Measurements from ENCODE around the gene LUC7L3.

The LUC7L3 gene

DNA sequence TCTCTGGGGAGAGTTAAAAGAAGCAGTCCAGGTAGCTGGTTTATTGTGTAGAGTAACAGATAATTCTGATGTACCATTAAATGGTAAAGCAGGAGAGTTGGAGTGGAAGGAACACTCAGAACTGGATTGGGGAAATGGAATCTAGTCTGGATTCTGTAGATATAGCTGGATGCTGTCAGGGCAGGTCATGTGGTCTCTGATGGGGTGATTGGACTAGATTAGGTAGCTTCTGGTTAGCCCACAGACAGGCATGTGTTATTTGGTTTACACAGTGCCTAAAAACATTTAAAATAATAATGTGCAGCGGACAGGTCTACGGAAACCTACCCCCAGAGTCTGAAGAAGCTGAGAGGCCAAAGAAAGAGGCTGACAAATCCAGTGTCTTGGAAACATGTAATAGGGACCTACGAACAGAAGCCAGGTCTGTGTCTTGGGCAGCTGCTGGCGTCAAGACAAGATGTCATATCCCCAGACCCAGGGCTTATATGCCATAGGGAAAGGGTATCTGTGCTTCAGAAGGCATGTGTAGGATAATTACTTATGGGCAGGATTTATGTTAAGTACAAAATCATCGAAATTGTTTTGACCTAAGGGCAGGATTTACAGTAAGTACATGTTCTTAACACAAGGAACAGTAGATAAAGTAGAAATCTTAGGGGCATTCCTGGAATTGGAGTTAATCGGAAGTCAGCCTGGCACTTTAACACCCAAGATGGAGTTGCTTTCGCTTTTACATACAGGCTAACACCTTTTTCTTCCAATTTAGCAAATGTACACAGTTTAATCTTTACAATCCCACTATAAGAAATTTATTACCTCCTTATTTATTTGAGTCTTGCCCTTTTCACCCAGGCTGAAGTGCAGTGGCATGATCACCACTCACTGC, 12.4 kb downstream of the LUC7L3 start:
- DNase-seq: no peak
- no peaks in the 10 kb centered on the region for H3K9me3 Mint-ChIP-seq
- H3K27me3 Mint-ChIP-seq (ENCODE audit: low read depth, poor library complexity): no peaks in the 10 kb centered on the region
- H3K4me3 Mint-ChIP-seq: no peak overlapping the region
- H3K36me3 Mint-ChIP-seq (ENCODE audit: low read depth): peaks cover 31% of the 10 kb centered on the region
- peak overlapping the region; percentile 37 for H3K27ac Mint-ChIP-seq
- H3K4me1 Mint-ChIP-seq: peaks cover 15% of the 10 kb centered on the region
- TF ChIP-seq, protein P1, sequence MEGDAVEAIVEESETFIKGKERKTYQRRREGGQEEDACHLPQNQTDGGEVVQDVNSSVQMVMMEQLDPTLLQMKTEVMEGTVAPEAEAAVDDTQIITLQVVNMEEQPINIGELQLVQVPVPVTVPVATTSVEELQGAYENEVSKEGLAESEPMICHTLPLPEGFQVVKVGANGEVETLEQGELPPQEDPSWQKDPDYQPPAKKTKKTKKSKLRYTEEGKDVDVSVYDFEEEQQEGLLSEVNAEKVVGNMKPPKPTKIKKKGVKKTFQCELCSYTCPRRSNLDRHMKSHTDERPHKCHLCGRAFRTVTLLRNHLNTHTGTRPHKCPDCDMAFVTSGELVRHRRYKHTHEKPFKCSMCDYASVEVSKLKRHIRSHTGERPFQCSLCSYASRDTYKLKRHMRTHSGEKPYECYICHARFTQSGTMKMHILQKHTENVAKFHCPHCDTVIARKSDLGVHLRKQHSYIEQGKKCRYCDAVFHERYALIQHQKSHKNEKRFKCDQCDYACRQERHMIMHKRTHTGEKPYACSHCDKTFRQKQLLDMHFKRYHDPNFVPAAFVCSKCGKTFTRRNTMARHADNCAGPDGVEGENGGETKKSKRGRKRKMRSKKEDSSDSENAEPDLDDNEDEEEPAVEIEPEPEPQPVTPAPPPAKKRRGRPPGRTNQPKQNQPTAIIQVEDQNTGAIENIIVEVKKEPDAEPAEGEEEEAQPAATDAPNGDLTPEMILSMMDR (IDR thresholded peaks at IDR 0.05): no peak

DNA sequence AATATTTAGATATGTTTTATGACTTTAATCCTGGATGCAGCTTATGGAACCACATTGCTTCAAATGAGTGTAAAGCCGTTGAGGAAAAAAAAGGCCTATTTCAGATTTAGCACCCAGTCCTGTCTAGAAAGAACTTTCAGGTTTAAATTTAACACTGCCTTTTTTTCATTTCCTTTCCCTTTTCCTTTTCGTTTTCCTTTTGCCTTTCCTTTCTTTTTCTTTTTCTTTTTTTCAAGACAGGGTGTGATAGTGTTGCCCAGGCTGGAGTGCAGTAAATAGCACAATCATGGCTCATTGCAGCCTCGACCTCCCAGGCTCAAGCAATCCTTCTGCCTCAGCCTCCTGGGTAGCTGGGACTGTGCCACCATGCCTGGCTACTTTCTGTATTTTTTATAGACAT, 15.9 kb downstream of the LUC7L3 start:
- H3K4me1 Mint-ChIP-seq: no peaks in the 10 kb centered on the region
- H3K9me3 Mint-ChIP-seq: no peaks in the 10 kb centered on the region
- peaks cover 52% of the 10 kb centered on the region for H3K36me3 Mint-ChIP-seq (ENCODE audit: low read depth)
- H3K4me3 Mint-ChIP-seq: no peak overlapping the region
- TF ChIP-seq, protein P1 (IDR thresholded peaks at IDR 0.05): no peak
- no peak overlapping the region for H3K27ac Mint-ChIP-seq
- H3K27me3 Mint-ChIP-seq (ENCODE audit: low read depth, poor library complexity): no peaks in the 10 kb centered on the region
- DNase-seq: no peak

DNA sequence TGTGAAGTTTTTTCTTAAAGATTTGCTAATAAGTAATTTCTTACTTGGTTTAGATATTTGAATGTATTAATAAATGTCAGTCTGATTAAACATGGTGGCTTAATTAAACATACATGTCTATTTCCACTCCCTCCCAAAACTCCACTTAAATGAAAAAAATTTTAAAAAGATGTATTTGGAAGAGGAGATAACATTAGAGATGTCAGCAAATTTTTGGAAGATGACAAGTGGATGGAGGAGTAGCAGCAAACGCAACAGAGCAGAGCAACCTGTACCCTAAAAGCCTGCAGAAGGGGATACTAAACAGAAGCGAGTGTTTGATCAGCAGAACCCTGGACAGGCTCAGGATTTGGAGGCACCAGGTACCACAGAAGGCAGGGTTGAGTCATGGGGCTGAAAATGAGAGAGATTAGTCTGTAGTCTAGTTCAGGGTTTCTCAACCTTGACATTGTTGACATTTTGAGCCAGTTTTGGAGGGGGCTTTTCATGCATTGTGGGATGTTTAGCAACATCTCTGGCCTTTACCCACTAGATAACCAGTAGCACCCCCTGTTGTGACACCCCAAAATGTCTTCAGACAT, 17.8 kb downstream of the LUC7L3 start:
- H3K9me3 Mint-ChIP-seq: no peaks in the 10 kb centered on the region
- H3K4me3 Mint-ChIP-seq: no peak overlapping the region
- no peaks in the 10 kb centered on the region for H3K4me1 Mint-ChIP-seq
- TF ChIP-seq, protein P1 (IDR thresholded peaks at IDR 0.05): no peak
- no peaks in the 10 kb centered on the region for H3K27me3 Mint-ChIP-seq (ENCODE audit: low read depth, poor library complexity)
- peaks cover 63% of the 10 kb centered on the region for H3K36me3 Mint-ChIP-seq (ENCODE audit: low read depth)
- DNase-seq: no peak
- H3K27ac Mint-ChIP-seq: peak overlapping the region; percentile 79

DNA sequence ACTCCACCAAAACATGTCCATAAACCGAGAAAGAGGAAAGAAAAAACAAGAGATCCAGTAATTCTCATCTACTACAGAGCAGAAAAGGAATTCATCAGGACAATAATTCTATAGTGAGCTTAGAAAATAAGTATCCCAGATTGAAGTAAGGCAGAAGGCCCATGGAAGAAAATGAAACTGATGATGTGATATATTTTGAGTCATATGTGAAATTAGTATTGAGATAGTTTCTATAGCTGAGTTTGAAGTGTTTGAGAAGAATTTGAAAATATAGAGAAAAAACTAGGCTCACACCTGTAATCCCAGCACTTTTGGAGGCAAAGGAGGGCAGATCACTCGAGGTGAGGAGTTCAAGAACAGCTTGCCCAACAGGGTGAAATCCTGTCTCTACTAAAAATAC, 19.7 kb downstream of the LUC7L3 start:
- TF ChIP-seq, protein P1 (IDR thresholded peaks at IDR 0.05): no peak
- DNase-seq: no peak
- H3K9me3 Mint-ChIP-seq: no peaks in the 10 kb centered on the region
- no peaks in the 10 kb centered on the region for H3K4me1 Mint-ChIP-seq
- H3K36me3 Mint-ChIP-seq (ENCODE audit: low read depth): peaks cover 79% of the 10 kb centered on the region
- H3K4me3 Mint-ChIP-seq: no peak overlapping the region
- H3K27me3 Mint-ChIP-seq (ENCODE audit: low read depth, poor library complexity): peaks cover 3% of the 10 kb centered on the region
- peak overlapping the region; percentile 29 for H3K27ac Mint-ChIP-seq

DNA sequence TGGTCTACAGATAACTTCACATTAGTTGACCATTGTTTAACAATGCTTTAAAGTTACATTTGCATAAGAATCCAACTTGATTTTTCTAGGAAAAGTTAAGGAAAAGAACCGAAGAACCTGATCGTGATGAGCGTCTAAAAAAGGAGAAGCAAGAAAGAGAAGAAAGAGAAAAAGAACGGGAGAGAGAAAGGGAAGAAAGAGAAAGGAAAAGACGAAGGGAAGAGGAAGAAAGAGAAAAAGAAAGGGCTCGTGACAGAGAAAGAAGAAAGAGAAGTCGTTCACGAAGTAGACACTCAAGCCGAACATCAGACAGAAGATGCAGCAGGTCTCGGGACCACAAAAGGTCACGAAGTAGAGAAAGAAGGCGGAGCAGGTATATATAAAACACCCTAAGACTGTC, 26.2 kb downstream of the LUC7L3 start:
- no peaks in the 10 kb centered on the region for H3K9me3 Mint-ChIP-seq
- TF ChIP-seq, protein P1 (IDR thresholded peaks at IDR 0.05): no peak
- peaks cover 87% of the 10 kb centered on the region for H3K36me3 Mint-ChIP-seq (ENCODE audit: low read depth)
- no peak for DNase-seq
- no peaks in the 10 kb centered on the region for H3K4me1 Mint-ChIP-seq
- no peak overlapping the region for H3K4me3 Mint-ChIP-seq
- peaks cover 6% of the 10 kb centered on the region for H3K27me3 Mint-ChIP-seq (ENCODE audit: low read depth, poor library complexity)
- no peak overlapping the region for H3K27ac Mint-ChIP-seq
